Stimulated activated CD8-positive, alpha-beta memory T cell treated with anti-CD3 and anti-CD28 coated beads, Interleukin-7, amount 100 ng/mL, for 48 hours (primary cell): ENCODE results near the gene PRRT1B.
"Not testable (repeated sequence)": the region's sequence is repeated elsewhere in the genome, so short reads cannot be mapped to it uniquely, and the experiment has no call there.

Experiments used
- DNase-seq, 2 donors: peaks; one replicate each; pipeline ENCODE4 v3.0.0-alpha.2; 2020; ENCODE audit warnings: low read depth in 1 of 2; ENCODE audit errors: extremely low read depth in 1 of 2

The PRRT1B gene

DNA sequence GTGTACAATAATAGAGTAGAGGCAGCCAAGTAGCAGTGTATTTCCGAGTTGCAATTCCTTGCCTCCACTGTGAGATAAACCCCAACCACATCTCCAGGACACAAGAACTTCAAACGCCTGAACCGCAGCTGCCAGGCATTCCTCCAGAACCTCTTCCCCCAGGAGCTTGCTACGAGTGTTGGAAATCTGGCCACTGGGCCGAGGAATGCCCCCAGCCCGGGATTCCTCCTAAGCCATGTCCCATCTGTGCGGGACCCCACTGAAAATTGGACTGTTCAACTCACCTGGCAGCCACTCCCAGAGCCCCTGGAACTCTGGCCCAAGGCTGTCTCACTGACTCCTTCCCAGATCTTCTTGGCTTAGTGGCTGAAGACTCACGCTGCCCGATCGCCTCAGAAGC lies 3.9 kb downstream of the PRRT1B start:
- not testable (repeated sequence) for DNase-seq

DNA sequence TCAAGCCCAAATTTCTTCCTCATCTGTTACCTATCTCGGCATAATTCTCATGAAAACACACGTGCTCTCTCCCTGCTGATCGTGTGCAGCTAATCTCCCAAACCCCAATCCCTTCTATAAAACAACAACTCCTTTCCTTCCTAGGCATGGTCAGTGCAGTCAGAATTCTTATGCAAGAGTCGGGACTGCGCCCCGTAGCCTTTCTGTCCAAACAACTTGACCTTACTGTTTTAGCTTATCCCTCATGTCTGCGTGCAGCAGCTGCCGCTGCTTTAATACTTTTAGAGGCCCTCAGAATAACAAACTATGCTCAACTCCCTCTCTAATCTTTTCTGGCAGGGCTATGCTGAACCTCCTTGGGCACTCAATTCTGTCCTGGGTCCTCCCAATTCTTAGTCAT lies 5.1 kb downstream of the PRRT1B start:
- DNase-seq = not testable (repeated sequence)

DNA sequence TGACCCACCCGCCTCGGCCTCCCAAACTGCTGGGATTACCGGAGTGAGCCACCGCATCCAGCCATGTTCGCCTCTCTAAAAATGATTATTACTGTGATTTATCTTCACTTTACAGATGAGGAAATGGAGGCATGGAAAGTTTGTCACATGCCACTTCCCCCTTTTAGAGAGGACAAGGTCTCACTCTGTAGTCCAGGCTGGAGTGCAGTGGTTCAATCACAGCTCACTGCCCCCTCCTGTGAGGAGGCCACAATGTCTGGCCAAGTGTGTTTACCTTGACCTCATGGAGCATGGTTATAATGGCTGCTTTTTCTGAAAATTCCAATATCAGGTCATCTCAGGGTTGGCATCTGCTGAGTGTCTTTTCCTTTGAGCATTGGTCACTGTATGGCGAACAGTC lies 6.7 kb downstream of the PRRT1B start:
- DNase-seq = no peak

DNA sequence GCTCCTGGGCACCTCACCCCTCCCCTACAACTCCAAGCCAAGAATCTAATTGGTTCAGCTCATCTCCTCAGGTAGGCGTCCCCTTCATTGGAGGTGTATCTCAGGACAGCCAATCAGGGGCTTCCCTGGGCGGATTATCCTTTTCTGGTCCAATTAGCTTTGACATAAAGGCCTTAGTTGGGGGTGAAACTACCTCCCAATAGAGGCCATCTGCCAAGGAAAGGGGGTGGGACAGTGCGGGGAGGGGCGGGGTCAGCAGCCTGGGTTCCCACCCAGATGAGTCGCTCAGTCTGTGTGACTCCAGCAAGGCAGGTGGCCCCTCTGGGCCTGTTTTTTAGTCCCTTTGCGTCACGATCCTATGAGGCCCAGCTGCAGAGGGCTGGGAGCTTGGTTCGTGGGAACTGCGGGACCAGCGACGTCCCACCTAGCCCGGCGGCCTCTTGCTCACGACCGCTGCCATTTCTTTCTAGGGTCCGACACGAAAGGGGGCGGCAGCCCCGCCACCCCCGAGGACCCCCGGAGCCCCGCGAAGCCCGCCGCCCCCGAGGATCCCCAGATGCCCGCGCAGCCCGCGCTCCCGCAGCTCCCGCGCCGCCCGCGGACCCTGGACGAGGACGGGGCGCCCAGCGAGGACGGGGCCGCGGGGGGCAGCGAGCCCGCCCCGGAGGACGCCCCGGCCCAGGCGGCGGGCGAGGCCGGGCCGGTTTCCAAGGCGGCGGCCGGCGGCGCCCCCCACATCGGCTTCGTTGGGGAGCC lies 8.9 kb downstream of the PRRT1B start:
- no peak for DNase-seq

DNA sequence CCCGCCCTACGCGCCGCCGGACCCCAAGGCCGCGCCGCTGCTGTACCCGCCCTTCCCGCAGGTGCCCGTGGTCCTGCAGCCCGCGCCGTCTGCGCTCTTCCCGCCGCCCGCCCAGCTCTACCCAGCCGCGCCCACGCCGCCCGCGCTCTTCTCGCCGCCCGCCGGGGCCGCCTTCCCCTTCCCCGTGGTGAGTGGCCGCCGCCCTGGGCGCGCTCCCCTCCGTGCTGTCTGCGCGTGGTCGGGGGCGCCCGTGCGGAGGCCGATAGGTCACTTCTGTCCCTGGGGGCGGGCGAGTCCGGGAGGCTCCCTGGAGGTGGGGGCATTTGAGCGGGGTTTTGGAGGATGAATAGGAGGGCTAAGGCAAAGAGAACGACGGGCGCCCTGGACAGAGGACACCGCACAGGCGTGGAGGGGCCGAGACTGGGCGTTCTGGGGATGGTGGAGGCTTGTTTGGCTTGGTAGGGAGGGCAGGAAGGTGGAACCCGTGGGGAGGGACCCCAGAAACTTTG lies 9.6 kb downstream of the PRRT1B start:
- no peak for DNase-seq

DNA sequence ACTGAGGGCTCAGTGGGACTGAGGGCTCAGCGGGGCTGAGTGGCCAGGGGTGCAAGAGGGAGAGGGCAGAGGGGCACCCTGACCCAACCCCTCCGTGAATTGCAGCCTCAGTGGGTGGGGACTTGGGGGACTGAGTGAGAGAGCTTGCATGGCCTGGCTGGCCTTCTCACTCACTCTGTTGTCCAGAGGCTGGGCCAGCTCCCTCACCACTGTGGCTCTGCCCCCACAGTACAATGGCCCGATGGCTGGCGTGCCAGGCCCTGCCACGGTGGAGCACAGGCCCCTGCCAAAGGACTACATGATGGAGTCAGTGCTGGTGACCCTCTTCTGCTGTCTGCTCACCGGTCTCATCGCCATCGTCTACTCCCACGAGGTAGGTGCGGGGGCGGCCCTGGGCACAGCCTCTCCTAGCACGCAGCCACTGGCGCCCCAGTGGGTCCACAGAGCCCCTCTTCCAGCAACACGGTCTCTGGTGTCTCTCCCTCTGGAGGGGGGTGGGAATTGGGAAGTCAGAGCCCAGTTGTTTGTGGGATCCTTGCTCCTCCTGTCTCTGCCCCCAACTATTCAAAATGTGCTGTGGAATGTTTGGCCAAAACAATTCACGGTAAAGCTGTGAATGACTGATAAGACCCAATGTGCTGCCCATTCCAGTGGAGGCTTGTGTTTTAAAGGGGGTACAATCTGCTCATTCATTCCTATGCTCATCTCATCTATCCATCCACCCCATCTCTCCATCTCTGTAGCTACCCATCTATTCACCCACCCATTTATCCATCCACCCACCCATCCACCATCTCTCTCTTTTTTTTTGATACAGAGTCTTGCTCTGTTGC lies 10.7 kb downstream of the PRRT1B start:
- no peak for DNase-seq

DNA sequence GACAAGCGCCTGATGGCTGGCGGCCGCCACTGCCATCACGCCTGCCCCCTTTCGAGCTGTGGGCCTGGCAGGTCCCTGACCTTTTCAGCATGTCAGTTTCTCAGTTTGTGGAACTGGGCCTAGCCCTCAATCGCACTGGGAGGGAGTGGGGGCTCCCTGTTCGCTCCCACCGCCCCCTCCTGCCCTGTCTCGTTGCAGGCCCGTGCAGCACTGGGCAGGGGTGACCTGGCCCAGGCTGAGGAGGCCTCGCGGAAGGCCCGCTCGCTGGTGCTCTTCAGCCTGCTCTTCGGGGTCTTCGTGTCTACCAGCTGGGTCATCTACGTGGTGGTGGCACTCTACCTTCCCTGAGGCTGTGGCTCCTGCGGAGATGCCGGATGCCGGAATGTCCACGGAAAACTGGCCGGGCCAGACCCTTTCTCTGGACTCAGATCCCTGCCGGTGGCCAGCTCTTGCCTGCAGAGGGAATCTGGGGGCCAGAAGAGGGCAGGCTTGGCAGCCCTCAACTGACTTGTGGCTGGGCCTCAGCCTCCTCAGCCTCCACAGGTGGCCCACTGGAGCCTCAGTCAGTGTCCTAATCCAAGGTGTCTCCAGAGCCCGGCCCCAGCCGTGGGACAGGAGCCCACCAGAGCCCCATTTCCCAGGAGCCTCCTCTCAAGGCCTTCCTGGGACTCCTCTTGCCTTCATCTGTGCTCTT lies 12.7 kb downstream of the PRRT1B start:
- DNase-seq = no peak

DNA sequence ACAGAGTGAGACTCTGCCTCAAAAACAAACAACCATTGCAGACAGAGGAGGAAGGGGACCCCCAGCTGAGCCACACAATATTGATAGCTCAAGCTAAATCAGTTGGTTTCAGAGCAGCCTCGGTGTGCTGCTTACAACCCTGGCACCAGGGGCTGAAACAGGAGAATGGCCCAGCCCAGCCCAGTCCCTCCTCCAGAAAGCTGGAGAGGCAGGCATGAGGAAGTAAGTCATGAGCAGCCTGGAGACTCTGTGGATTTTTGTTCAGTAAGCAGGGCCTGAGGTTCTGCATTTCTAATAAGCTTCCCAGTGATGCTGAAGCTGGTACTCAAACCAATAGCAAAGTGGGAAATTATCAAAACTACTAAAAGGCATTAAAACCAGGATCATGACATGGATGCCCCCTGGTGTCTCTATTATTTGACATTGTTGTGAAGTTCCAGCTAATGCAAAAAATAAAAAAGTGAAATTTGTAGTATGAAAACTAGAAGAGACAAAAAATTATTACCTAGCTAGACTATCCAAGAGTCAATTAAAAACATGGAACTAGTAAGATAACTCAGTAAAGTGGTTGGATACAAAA lies 14.2 kb downstream of the PRRT1B start:
- DNase-seq = no peak

DNA sequence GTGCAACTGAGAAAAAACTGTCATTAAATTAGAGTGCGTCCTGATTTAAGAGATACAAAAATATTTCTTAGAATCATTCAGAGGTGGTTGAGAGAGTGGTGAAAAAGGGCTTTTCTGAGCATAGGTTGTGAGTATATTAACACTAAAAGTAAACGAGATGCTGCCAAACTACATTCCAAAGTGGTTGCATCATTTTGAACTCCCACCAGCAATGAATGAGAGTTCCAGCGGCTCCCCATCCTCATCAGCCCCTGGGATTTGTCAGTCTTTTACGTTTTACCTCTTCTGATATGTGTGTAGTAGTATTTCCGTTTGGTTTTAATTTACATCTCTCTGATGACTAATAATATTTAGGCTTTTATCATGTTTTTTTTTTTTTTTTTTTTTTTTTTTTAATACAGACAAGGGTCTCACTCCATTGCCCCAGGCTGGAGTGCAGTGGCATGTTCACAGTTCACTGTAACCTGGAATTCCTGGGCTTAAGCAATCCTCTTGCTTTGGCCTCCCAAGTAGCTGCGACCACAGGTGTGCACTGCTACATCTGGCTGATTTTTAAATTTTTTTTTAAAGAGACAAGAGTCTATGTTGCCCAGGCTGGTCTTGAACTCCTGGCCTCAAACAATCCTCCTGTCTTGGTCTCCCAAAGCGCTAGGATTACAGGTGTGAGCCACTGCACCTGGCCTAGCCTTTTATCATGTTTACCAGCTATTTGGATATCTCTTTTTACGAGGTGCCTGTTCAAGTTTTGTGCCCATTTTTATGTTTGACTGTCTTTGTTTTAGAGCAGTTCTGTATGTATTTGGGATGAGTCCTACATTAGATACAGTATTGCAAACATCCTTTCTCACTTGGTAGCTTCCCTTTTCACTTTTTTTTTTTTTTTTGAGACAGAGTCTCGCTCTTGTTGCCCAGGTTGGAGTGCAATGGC lies 17.0 kb downstream of the PRRT1B start:
- DNase-seq = no peak

DNA sequence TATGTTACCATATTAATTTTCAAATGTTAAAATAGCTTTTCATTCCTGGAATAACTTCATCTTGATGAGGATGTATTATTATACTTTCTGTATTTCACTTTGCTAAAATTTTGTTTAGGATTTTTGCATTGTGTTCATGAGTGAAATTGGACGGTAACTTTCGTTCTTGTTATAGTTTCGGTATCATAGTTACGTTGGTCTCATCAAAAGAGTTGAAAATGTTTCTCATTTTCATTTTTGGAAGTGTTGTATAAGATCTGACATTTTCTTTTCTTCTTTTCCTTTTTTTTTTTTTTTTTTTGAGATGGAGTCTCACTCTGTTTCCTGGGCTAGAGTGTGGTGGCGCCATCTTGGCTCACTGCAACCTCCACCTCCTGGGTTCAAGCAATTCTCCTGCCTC lies 20.0 kb downstream of the PRRT1B start:
- DNase-seq = no peak

DNA sequence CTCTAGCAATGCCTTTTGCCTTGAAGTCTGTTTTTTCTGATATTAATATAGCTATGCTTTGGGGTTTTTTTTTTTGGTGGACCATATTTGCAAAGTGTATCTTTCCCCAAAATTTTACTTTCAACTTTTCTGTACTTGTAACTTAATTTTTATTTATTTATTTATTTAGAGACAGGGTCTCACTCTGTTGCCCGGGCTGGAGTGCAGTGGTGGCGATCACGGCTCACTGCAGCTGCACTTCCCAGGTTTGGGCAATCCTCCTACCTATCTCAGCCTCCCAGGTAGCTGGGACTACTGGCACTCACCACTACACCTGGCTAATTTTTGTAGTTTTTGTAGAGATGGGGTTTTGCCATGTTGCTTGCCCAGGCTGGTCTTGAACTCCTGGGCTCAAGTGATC lies 20.8 kb downstream of the PRRT1B start:
- no peak for DNase-seq

DNA sequence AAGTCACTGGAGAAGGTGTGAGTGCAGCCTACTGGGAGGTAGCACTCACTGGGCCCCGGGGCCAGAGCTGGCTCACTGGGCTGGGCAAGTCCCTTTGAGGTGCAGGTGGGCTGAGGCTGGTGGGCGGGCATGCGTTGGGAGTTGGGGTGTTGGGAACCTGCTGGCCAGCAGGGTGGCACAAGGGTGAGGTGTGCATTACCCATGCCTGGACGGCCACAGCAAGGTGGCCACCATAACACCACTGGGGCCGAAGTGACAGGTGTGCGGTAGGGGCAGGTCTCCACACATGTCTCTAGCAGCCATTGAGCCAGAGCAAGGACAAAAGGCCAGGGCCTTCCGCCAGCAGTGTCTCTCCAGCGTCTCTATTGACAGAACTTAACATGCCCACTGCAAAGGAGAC lies 22.6 kb downstream of the PRRT1B start:
- DNase-seq = no peak

DNA sequence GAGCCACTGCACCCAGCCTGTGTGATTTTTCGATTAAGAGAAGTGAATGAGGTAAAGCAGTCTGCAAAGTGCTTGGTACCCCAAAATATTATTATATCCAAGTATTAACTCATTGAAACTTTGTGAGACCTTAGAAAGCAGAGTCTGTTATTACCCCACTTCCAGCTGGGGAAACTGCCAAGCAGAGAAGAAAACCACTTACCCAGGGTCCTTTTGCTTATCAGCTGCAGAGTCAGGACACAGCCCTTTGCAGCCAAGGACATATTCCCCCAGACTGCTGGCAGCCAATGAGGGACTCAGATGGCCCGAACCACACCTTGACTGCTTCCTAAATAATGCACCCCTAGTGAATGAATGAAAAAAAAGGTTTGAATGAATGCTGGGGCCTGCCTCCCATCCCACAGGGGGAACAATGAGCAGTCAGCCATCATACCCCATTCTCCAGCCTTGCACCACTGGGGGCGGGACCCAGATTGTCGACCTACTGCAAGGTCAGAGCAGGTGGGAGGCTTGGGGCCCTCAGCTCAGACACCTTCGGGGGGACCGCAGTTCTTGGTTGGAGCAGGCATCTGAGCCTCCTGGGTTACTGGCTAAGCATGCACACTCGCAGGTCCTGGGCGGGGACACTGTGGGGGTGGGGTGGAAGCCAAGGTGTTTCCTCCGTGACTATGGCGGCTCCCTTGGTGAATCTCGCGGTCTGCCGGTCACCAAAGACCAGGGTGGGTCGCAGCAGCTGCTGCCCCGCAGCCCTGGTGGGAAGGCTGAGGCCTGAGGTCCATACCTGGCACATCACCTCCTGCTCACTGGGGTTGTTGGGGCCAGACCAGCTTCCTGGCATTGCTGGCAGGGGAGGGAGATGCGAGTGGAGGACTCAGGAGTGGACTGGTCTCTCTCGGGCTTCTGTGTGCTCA lies 29.7 kb downstream of the PRRT1B start:
- DNase-seq = no peak

DNA sequence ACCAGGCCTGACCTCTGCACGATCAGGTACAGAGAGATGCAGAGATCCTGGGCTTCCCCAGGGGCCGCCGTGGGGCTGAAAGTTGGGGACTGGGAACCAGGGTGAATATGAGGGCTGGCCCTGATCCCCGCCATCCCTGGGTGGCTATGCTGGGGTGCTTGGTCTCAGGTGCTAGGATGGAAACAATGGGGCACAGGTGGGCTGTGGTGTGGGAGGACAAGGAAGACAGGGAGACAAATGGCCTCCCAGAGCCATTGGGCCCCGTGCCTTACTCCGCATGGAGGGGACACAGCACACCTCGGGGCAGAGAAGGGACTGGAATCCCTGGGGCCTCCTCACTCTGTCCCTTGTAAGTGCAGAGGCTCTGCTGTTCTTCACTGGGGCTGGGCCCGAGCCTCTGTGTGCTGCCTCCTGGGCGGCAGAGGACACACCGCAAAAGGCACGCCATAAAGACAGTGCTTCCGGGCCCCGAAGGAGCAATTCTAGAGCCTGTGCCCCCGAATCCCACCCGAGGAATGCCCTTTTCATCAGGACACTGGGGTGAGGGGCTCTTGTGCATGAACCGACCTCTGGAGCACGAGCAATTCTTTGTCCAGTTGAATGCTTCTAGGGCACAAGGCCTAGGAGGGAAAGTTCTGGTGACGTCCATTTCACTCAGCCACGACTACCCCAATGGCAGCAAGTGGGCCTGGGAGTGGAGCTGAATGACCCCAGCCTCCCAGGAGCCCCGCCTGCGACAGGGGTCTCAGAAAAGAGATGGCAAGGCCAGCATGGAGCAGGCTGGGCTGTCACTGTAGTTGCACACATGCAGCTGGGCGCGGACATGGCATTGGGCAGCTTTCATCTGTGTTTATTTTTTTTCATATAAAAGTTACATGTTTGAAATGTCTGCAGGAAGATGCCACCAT lies 30.9 kb downstream of the PRRT1B start:
- no peak for DNase-seq

DNA sequence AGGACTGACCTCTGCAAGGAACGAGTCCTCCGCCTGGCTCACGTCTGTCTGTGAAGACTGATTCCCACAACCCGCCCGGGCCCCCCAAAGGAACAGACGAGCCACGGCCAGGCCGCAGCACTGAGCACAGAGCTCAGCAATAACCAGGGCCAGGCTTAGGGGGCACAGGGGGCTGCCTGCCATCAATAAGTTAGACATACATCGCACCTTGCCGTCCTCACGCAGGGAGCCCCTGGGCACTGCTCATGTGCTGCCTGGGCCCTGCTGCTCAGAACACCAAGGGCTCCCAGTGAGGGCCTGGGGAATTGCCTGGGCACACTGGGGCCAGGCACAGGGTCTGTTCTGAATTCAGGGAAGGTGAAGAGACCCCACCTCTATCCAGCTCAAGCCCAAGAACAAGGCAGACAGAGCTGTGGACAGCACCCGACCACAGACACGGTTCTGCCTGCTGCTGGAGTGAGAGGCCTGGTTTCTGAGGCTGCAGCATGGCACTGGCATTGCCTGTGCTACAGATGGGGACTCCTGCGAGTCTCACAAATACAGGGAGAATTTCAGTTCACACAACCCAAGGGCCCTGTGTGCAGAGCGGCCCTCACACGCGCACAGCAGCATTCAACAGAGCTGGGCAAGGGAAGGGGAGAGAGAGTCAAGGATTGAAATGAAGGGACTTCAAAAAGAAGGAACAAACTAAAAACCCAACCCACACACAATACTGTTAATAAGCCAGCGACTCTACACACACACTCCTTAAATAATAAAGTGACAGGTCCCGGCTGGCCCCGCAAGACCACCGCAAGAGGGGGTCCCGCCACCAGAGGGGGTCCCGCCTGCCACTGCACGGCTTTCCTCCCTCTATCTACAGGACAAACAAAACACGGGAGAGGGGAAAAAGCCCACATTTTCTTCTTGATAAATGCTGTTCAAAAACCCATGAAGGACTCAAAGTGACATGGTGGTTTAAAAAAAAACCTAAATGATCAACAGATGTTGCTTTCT lies 32.0 kb downstream of the PRRT1B start:
- DNase-seq = no peak

DNA sequence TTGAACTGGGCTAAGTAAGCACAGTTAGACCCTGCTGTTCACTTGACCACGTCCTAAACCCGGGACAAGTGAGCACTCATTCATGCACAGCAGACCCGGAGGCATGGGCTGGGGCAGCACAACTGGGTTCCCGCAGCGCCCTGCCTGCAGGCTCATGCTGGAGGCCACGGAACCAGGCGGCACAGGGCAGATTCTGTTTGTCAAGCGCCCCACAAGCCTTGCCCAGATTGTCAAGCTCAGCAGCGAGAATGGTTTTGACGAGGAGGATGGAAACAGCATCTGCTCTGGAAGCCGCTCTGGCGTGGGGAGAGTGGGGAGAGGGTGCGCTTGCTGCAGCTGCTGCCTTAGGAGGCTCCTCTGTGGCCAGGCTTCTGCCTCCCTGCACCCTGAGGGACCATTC lies 32.7 kb downstream of the PRRT1B start:
- no peak for DNase-seq
